ENCODE measurements around the gene RUNDC1. TPM values are rescaled to one million over a fixed set of nuclear protein-coding genes. Genes with fewer than 3 reads are reported as not detected.

RUNDC1 gene
- polyA plus RNA-seq, 1 donor from 2014 or later = 15.1 TPM

GRCh38 chr17:42979511-42980273 is 673 bp upstream of the RUNDC1 start, which contains the start of gene PTGES3L:
PTGES3L (minus strand) TSS chr17:42980080; CDS start chr17:42980053, 27 bp downstream.
- Histone ChIP-seq H3K79me2 (replicated peaks; ENCODE audit: insufficient read depth, low read length) (peaks cover 27% of the 10 kb centered on the region), H3K27me3 (ENCODE audit: insufficient read depth, low read depth, low read length) (no peaks in the 10 kb centered on the region), H3K4me2 (ENCODE audit: low read length) (peak within 1 kb of the TSS; percentile 93), H3K9me3 (ENCODE audit: low read length) (no peaks in the 10 kb centered on the region), H3K9me2 (ENCODE audit: insufficient read depth, low read length) (no peaks in the 10 kb centered on the region), H3K36me3 (ENCODE audit: insufficient read depth, low read length) (no peaks in the 10 kb centered on the region), H3K4me3 (ENCODE audit: low read length) (peak within 1 kb of the TSS; percentile 99), H2AFZ (ENCODE audit: low read depth, low read length) (peak within 1 kb of the TSS; percentile 48), H4K20me1 (ENCODE audit: insufficient read depth) (no peaks in the 10 kb centered on the region), H3K9ac (ENCODE audit: low read length) (peak within 1 kb of the TSS; percentile 95), H3F3A (ENCODE audit: insufficient read depth, low read length, poor library complexity, severe bottlenecking) (no peaks in the 10 kb centered on the region), H3K27ac (ENCODE audit: low read length) (peak within 1 kb of the TSS; percentile 90)
- no peak for TF ChIP-seq CTCF (IDR thresholded peaks at IDR 0.05; ENCODE audit: poor library complexity, severe bottlenecking)
- no peak for TF ChIP-seq REST (IDR thresholded peaks at IDR 0.05; ENCODE audit: borderline replicate concordance)
- TF ChIP-seq POLR2AphosphoS5 (IDR thresholded peaks at IDR 0.05) = no peak
- no peak for TF ChIP-seq TAF1 (IDR thresholded peaks at IDR 0.05; ENCODE audit: low read depth)
- TF ChIP-seq MXI1 (conservative IDR thresholded peaks at IDR 0.05; ENCODE audit: poor library complexity, severe bottlenecking) = no peak

- H3K4me2 ChIP-seq (ENCODE audit: low read length) = peak overlapping the region; percentile 93
- no peaks in the 10 kb centered on the region for H3K9me2 ChIP-seq (ENCODE audit: insufficient read depth, low read length)
- H4K20me1 ChIP-seq (ENCODE audit: insufficient read depth) = no peaks in the 10 kb centered on the region
- peak overlapping the region; percentile 90 for H3K27ac ChIP-seq (ENCODE audit: low read length)
- TF ChIP-seq RAD21 (conservative IDR thresholded peaks at IDR 0.05) (no peak), REST (IDR thresholded peaks at IDR 0.05; ENCODE audit: borderline replicate concordance) (no peak), CTCF (IDR thresholded peaks at IDR 0.05; ENCODE audit: poor library complexity, severe bottlenecking) (peak; percentile 61), SMC3 (conservative IDR thresholded peaks at IDR 0.05; ENCODE audit: poor library complexity) (peak; percentile 33), POLR2AphosphoS5 (IDR thresholded peaks at IDR 0.05) (peak; percentile 73), MXI1 (conservative IDR thresholded peaks at IDR 0.05; ENCODE audit: poor library complexity, severe bottlenecking) (peak; percentile 77), EZH2 (IDR thresholded peaks at IDR 0.05; ENCODE audit: borderline replicate concordance, insufficient read depth, low read length, poor library complexity, severe bottlenecking) (no peak), EP300 (conservative IDR thresholded peaks at IDR 0.05; ENCODE audit: poor library complexity, severe bottlenecking) (no peak), TAF1 (IDR thresholded peaks at IDR 0.05; ENCODE audit: low read depth) (no peak)
- H3F3A ChIP-seq (ENCODE audit: insufficient read depth, low read length, poor library complexity, severe bottlenecking) = no peaks in the 10 kb centered on the region
- H3K9ac ChIP-seq (ENCODE audit: low read length) = peak overlapping the region; percentile 95
- H3K79me2 ChIP-seq (replicated peaks; ENCODE audit: insufficient read depth, low read length) = peaks cover 27% of the 10 kb centered on the region
- no peaks in the 10 kb centered on the region for H3K9me3 ChIP-seq (ENCODE audit: low read length)
- peak overlapping the region; percentile 48 for H2AFZ ChIP-seq (ENCODE audit: low read depth, low read length)
- peak overlapping the region; percentile 99 for H3K4me3 ChIP-seq (ENCODE audit: low read length)
- no peaks in the 10 kb centered on the region for H3K27me3 ChIP-seq (ENCODE audit: insufficient read depth, low read depth, low read length)
- H3K36me3 ChIP-seq (ENCODE audit: insufficient read depth, low read length) = no peaks in the 10 kb centered on the region
Observed at GRCh38 chr17:42980766-42981397, 517 bp downstream of the RUNDC1 start.

All from neural cell (in vitro differentiated cells).